Peyer's patch (tissue), 4 donors: ENCODE data around the gene ATP6V1D.

Source experiments
- CTCF ChIP-seq, 6 experiments: fragments of 450-650 bp in 4 of 6; fragments of 200-600 bp in 2 of 6; sonication (generic) in 1 of 6; IDR thresholded peaks; one replicate each; pipeline ENCODE4 v1.5.1; 2017 to 2019; ENCODE audit warnings: antibody characterized with exemption in 6 of 6, mild to moderate bottlenecking in 3 of 6, moderate library complexity in 1 of 6
- POLR2A ChIP-seq, 2 donors: fragments of 450-650 bp; IDR thresholded peaks; one replicate each; pipeline ENCODE4 v1.5.1; 2017; ENCODE audit warnings: antibody characterized with exemption in 2 of 2, mild to moderate bottlenecking in 2 of 2, moderate library complexity in 2 of 2

GRCh38 chr14:67313153-67313552 lies 46.5 kb downstream of the ATP6V1D start:
- TF ChIP-seq CTCF (IDR thresholded peaks at IDR 0.05) (no peak), POLR2A (IDR thresholded peaks at IDR 0.05) (no peak)
